Measurements from ENCODE around the gene AUTS2. TPM values are rescaled to one million over a fixed set of nuclear protein-coding genes. Genes with fewer than 3 reads are reported as not detected.

The AUTS2 gene
- total and polyA plus RNA-seq, 10 of the 15 experiments (the other 5 are each of a cell fraction or from before 2014, with no cell fraction given), result 6.4 to 55.6 (median 21.6) TPM

GRCh38 chr7:69906283-69906995 lies 308.2 kb downstream of the AUTS2 start:
- H3K4me2 ChIP-seq (ENCODE audit: control insufficient read depth, insufficient read depth), result peak overlapping the region; percentile 89
- no TSS peak for BruUV-seq (replicated peaks)
- DNase-seq (ENCODE audit: low read depth, low spot score) (peak; percentile 97), FAIRE-seq (peak; percentile 83), ATAC-seq (peak; percentile 90)
- H3K36me3 ChIP-seq (ENCODE audit: control insufficient read depth in 2 of 2, insufficient read depth in 2 of 2, low read length in 1 of 2), result peaks cover 0 to 4% of the 10 kb centered on the region in 2 experiments; a peak in 2 of 4 replicates
- intact Hi-C loops (cut with micrococcal nuclease; ENCODE audit: unreplicated experiment) (loop anchor here (2.0 to 5.0 kb wide), 2 partner anchors 16 to 104 kb away; no protein-coding TSS in a partner anchor), in situ Hi-C loops (cut with MboI) (no loop called here)
- peak overlapping the region; percentile 44; the same call in 1 of the 2 replicates for H3K9ac ChIP-seq (ENCODE audit: control insufficient read depth, insufficient read depth, low read length)
- H2AFZ ChIP-seq (ENCODE audit: control insufficient read depth, low read depth, low read length), result peak overlapping the region; percentile 26
- H3K27me3 ChIP-seq (replicated peaks in 1 of 2; ENCODE audit: control insufficient read depth in 2 of 2, insufficient read depth in 2 of 2, low read length in 1 of 2), result no peaks in the 10 kb centered on the region
- ChIA-PET RAD21 (ENCODE audit: unreplicated experiment) (interaction anchor here (0.9 to 4.8 kb wide), 21 partner anchors 9 to 790 kb away, joined by 3 to 39 read pairs (median 4); no protein-coding TSS in a partner anchor), SMC1A (ENCODE audit: uncharacterized antibody, unreplicated experiment) (interaction anchor here (0.7 to 5.0 kb wide), 19 partner anchors 8 to 792 kb away, joined by 3 to 72 read pairs (median 5); no protein-coding TSS in a partner anchor), POLR2A (interaction anchor here (0.6 to 1.4 kb wide), 6 partner anchors 9 to 67 kb away, joined by 3 to 4 read pairs (median 3); no protein-coding TSS in a partner anchor), CTCF (interaction anchor here (0.9 to 2.3 kb wide), 6 partner anchors 10 to 168 kb away, joined by 3 to 6 read pairs (median 3); no protein-coding TSS in a partner anchor)
- no peak overlapping the region for H3K4me3 ChIP-seq
- H3K27ac ChIP-seq (ENCODE audit: control insufficient read depth, insufficient read depth), result peak overlapping the region; percentile 88
- H3K9me3 ChIP-seq (replicated peaks; ENCODE audit: control insufficient read depth, insufficient read depth, low read length), result peaks cover 7% of the 10 kb centered on the region; the same call in 2 of the 3 replicates
- H3K4me1 ChIP-seq (ENCODE audit: control insufficient read depth, insufficient read depth, low read length), result peaks cover 22% of the 10 kb centered on the region
- H3K79me2 ChIP-seq (ENCODE audit: control insufficient read depth, insufficient read depth, low read length), result peaks cover 2% of the 10 kb centered on the region
- 13% methylated on average over 8 of the region's 8 CpGs for WGBS (ENCODE audit: insufficient coverage, insufficient replicate concordance, low lambda C conversion rate, missing lambda C conversion rate)
- no peaks in the 10 kb centered on the region for H4K20me1 ChIP-seq (ENCODE audit: control insufficient read depth, insufficient read depth)
- no peak for TF ChIP-seq ZZZ3 (IDR thresholded peaks at IDR 0.05; ENCODE audit: control insufficient read depth, insufficient read length, low read depth)
- TF ChIP-seq PAX8 (IDR thresholded peaks at IDR 0.05), result no peak
- no peak for TF ChIP-seq RELA (IDR thresholded peaks at IDR 0.05; ENCODE audit: borderline replicate concordance, partially characterized antibody)
- peak; percentile 94 to 96 for TF ChIP-seq EP300 (IDR thresholded peaks at IDR 0.05; ENCODE audit: borderline replicate concordance in 1 of 2, control insufficient read depth in 1 of 2, low read depth in 2 of 2, low read length in 2 of 2)
- no peak for TF ChIP-seq BRCA1 (IDR thresholded peaks at IDR 0.05; ENCODE audit: low read depth, low read length)
- no peak for TF ChIP-seq RAD21 (IDR thresholded peaks at IDR 0.05; ENCODE audit: insufficient read depth, low read depth, low read length)
- peak; percentile 91 for TF ChIP-seq CHD2 (IDR thresholded peaks at IDR 0.05; ENCODE audit: borderline replicate concordance, low read depth, low read length)
- TF ChIP-seq ZNF24 (IDR thresholded peaks at IDR 0.05), result peak; percentile 87
- TF ChIP-seq SRF (IDR thresholded peaks at IDR 0.05; ENCODE audit: low read depth in 2 of 2, low read length in 2 of 2), result no peak
- peak; percentile 98 for TF ChIP-seq NBN (IDR thresholded peaks at IDR 0.05)
- TF ChIP-seq TCF7 (IDR thresholded peaks at IDR 0.05; ENCODE audit: borderline replicate concordance), result peak; percentile 42; the same call in 1 of the 2 replicates
- TF ChIP-seq SREBF2 (IDR thresholded peaks at IDR 0.05; ENCODE audit: low read length), result no peak
- TF ChIP-seq CBX3 (IDR thresholded peaks at IDR 0.05; ENCODE audit: borderline replicate concordance, low read depth), result no peak
- no peak for TF ChIP-seq HCFC1 (IDR thresholded peaks at IDR 0.05; ENCODE audit: low read length)
- TF ChIP-seq TCF3 (IDR thresholded peaks at IDR 0.05; ENCODE audit: borderline replicate concordance, insufficient read depth, low read depth, low read length), result peak; percentile 83; the same call in 1 of the 2 replicates
- peak; percentile 61 for TF ChIP-seq CREB1 (IDR thresholded peaks at IDR 0.05; ENCODE audit: low read depth)
- no peak for TF ChIP-seq SIN3A (IDR thresholded peaks at IDR 0.05; ENCODE audit: low read depth, low read length)
- no peak for TF ChIP-seq CEBPB (IDR thresholded peaks at IDR 0.05; ENCODE audit: borderline replicate concordance in 1 of 2, low read depth in 2 of 2, low read length in 2 of 2)
- peak; percentile 17; the same call in 1 of the 2 replicates for TF ChIP-seq ZBTB33 (IDR thresholded peaks at IDR 0.05)
- no peak for TF ChIP-seq MYC (IDR thresholded peaks at IDR 0.05; ENCODE audit: insufficient read depth, insufficient read length, insufficient replicate concordance, low read length, severe bottlenecking)
- peak; percentile 90 for TF ChIP-seq SMAD1 (IDR thresholded peaks at IDR 0.05; ENCODE audit: low read depth, partially characterized antibody)

All from GM12878 (cell line).